Measurements from ENCODE around the gene SFXN5. TPM values are rescaled to one million over a fixed set of nuclear protein-coding genes. Genes with fewer than 3 reads are reported as not detected.

The SFXN5 gene
- total RNA-seq, 1 donor = 17.0 TPM

DNA sequence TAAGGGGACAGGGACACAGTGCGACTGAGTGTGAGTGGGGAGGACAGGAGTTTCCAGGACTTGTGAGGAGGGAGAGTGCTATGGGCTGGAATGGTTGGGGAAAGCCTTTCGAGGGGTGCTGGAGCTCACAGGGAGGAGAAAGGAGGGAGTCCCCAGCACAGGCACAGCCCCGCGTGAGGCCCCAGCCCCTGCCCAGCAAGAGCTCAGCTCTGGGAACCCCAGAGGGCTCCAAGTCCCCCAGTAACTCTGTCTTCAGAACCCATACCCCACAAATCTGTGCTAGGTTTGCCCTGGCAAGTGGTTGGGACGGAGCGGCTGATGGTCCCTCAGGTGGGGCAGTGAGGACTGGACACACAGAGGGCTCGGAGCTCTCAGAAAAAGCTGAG, 75.4 kb downstream of the SFXN5 start:
- Histone ChIP-seq H2AFZ (ENCODE audit: low read length) (no peak overlapping the region), H3K36me3 (ENCODE audit: insufficient read depth, low read length) (peaks cover 4% of the 10 kb centered on the region)

DNA sequence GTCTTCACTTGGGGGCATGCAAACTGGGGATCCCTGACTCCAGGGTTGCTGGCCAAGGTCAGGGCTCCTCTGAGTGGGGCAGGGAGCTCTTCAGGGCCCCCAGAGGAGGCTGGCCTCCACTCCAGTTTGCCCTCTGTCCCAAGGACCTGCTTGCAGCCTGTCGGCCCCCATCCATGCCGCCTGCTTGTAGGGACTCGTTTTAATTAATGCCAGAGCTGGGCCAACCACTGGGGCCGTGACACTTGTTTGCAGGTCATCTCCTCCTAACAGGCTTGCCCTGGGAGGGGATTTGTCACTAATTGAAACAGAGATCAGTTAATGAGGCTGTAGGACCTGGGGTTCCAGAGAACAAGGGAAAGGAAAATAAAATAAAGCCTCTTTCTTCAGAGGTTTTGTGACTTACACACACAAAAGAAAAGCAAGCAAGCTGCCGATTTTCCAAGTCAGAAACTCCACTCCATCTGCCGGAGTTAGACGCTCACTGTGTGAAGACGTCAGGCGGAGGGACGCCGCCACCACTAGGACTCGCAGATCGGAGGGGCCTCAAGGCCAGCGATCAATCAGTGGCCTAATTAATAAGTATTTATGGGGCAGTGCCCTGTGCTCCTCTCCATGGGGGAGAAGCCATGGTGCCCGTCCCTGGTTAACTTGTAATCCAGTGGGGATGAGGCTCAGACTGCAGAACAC, 75.9 kb downstream of the SFXN5 start:
- Histone ChIP-seq H3K4me3 (ENCODE audit: insufficient read depth, low read length) (no peak overlapping the region), H3K4me2 (ENCODE audit: insufficient read depth, low read length) (no peak overlapping the region), H3K9me3 (ENCODE audit: low read depth, low read length) (no peaks in the 10 kb centered on the region), H2AFZ (ENCODE audit: low read length) (no peak overlapping the region), H3K27ac (ENCODE audit: low read depth, low read length) (no peak overlapping the region), H3K36me3 (ENCODE audit: insufficient read depth, low read length) (peaks cover 4% of the 10 kb centered on the region), H3K4me1 (ENCODE audit: insufficient read depth, low read length) (peaks cover 10% of the 10 kb centered on the region), H3K79me2 (ENCODE audit: insufficient read depth, low read length) (no peaks in the 10 kb centered on the region), H4K20me1 (ENCODE audit: insufficient read depth, low read length) (peaks cover 7% of the 10 kb centered on the region), H3K27me3 (ENCODE audit: insufficient read depth, low read length) (no peaks in the 10 kb centered on the region)
- TF ChIP-seq CTCF (IDR thresholded peaks at IDR 0.05; ENCODE audit: extremely low read depth, low read depth, low read length) = no peak
- DNase-seq (ENCODE audit: insufficient read length, low spot score, missing footprints) = no peak

More for the DNA sequence above, 75.4 kb downstream of the SFXN5 start:
- no peak overlapping the region for H3K4me3 ChIP-seq (ENCODE audit: insufficient read depth, low read length)
- no peak overlapping the region for H3K4me2 ChIP-seq (ENCODE audit: insufficient read depth, low read length)
- no peak overlapping the region for H3K27ac ChIP-seq (ENCODE audit: low read depth, low read length)
- H3K4me1 ChIP-seq (ENCODE audit: insufficient read depth, low read length) = peaks cover 10% of the 10 kb centered on the region
- H3K27me3 ChIP-seq (ENCODE audit: insufficient read depth, low read length) = no peaks in the 10 kb centered on the region
- DNase-seq (ENCODE audit: insufficient read length, low spot score, missing footprints) = no peak
- peaks cover 7% of the 10 kb centered on the region for H4K20me1 ChIP-seq (ENCODE audit: insufficient read depth, low read length)
- no peaks in the 10 kb centered on the region for H3K9me3 ChIP-seq (ENCODE audit: low read depth, low read length)
- no peaks in the 10 kb centered on the region for H3K79me2 ChIP-seq (ENCODE audit: insufficient read depth, low read length)
- TF ChIP-seq CTCF (IDR thresholded peaks at IDR 0.05; ENCODE audit: extremely low read depth, low read depth, low read length) = no peak

GRCh38 chr2:72994991-72995380, 76.5 kb downstream of the SFXN5 start:
- peak; percentile 84 for DNase-seq (ENCODE audit: insufficient read length, low spot score, missing footprints)
- Histone ChIP-seq H3K36me3 (ENCODE audit: insufficient read depth, low read length) (peaks cover 4% of the 10 kb centered on the region), H3K4me2 (ENCODE audit: insufficient read depth, low read length) (no peak overlapping the region), H3K27ac (ENCODE audit: low read depth, low read length) (no peak overlapping the region), H3K4me1 (ENCODE audit: insufficient read depth, low read length) (peaks cover 10% of the 10 kb centered on the region), H4K20me1 (ENCODE audit: insufficient read depth, low read length) (peaks cover 7% of the 10 kb centered on the region), H2AFZ (ENCODE audit: low read length) (no peak overlapping the region), H3K4me3 (ENCODE audit: insufficient read depth, low read length) (no peak overlapping the region), H3K79me2 (ENCODE audit: insufficient read depth, low read length) (no peaks in the 10 kb centered on the region), H3K9me3 (ENCODE audit: low read depth, low read length) (no peaks in the 10 kb centered on the region), H3K27me3 (ENCODE audit: insufficient read depth, low read length) (no peaks in the 10 kb centered on the region)
- TF ChIP-seq CTCF (IDR thresholded peaks at IDR 0.05; ENCODE audit: extremely low read depth, low read depth, low read length) = no peak

GRCh38 chr2:72994282-72994990, 77.1 kb downstream of the SFXN5 start:
- Histone ChIP-seq H3K79me2 (ENCODE audit: insufficient read depth, low read length) (no peaks in the 10 kb centered on the region), H3K27me3 (ENCODE audit: insufficient read depth, low read length) (no peaks in the 10 kb centered on the region), H3K9me3 (ENCODE audit: low read depth, low read length) (no peaks in the 10 kb centered on the region), H3K4me3 (ENCODE audit: insufficient read depth, low read length) (no peak overlapping the region), H3K36me3 (ENCODE audit: insufficient read depth, low read length) (peaks cover 4% of the 10 kb centered on the region), H3K4me2 (ENCODE audit: insufficient read depth, low read length) (no peak overlapping the region), H4K20me1 (ENCODE audit: insufficient read depth, low read length) (peaks cover 7% of the 10 kb centered on the region), H2AFZ (ENCODE audit: low read length) (no peak overlapping the region), H3K27ac (ENCODE audit: low read depth, low read length) (no peak overlapping the region), H3K4me1 (ENCODE audit: insufficient read depth, low read length) (peaks cover 12% of the 10 kb centered on the region)
- no peak for TF ChIP-seq CTCF (IDR thresholded peaks at IDR 0.05; ENCODE audit: extremely low read depth, low read depth, low read length)
- DNase-seq (ENCODE audit: insufficient read length, low spot score, missing footprints) = no peak
